Measurements from ENCODE around the gene RAB5IF.
"Not testable (repeated sequence)": the region's sequence is repeated elsewhere in the genome, so short reads cannot be mapped to it uniquely, and the experiment has no call there.

The RAB5IF gene, protein sequence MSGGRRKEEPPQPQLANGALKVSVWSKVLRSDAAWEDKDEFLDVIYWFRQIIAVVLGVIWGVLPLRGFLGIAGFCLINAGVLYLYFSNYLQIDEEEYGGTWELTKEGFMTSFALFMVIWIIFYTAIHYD

DNA sequence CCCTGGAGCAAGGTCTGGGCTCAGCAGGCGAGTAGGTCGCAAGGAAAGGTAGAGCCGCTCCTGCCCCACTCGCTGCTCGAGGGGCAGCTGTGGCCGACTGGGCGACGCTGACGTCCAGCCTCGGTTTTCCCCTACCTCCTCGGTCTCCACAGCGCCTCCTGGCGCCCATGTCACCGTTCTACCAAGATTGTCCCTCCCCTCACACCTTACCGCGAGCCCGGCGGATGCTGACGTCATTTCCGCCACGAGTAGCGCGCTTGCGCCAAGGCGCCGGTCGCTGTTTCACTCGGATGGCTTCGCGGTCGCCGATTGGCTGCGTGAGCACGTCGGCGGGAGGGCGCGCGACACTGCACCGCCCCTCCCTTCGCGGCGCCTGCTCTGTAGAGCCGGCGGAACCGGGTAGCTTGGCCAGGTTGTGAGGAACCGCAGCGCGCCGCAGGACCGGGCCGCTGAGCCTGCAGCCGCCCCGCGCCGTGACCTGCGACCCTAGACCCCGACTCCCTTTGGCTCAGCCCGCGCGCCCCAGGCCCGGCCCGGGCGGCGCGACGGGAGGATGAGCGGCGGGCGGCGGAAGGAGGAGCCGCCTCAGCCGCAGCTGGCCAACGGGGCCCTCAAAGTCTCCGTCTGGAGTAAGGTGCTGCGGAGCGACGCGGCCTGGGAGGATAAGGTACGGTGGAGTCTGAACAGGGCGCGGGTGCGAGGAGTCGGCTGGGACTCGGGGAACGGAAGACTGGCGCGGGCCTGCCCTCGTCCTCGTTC, at the start of gene RAB5IF:
Gene RAB5IF (plus strand): TSS at position 381 of the 759 bp plus-strand sequence. CDS start 173 bp downstream, at position 554.
- Mint-ChIP-seq H3K27me3 (no peaks in the 10 kb centered on the region), H3K36me3 (peaks cover 5% of the 10 kb centered on the region), H3K4me3 (peak within 1 kb of the TSS; percentile 98), H3K4me1 (peaks cover 24% of the 10 kb centered on the region), H3K27ac (peak within 1 kb of the TSS; percentile 99), H3K9me3 (no peaks in the 10 kb centered on the region)
- DNase-seq (ENCODE audit: low spot score in 2 of 2) (peak; percentile 96 to 99), ATAC-seq (ENCODE audit: low read depth) (peak; percentile 83)

DNA sequence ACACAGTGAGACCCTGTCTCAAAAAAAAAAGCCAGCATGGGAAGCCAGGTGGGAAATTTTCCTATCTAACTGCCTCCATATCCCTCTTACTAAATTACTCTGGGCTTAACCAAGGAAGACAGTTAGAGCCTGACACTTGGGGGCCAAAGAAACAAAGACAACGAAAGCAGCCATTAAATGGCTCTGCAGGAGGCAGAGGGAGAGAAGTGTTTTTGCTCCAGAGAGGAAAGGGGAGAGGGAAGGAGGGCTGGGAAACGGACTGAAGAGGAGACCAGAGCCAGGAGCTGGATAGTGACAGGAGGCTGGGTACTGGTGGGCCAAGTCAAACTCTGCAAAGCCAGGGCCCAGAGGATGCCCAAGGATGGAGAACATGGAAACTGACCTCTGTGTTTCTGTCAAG, 42.9 kb upstream of the RAB5IF start:
- ATAC-seq (ENCODE audit: low read depth) = no peak
- no peak overlapping the region for H3K27ac Mint-ChIP-seq
- peaks cover 7% of the 10 kb centered on the region for H3K36me3 Mint-ChIP-seq
- H3K4me3 Mint-ChIP-seq = no peak overlapping the region
- peaks cover 4% of the 10 kb centered on the region for H3K4me1 Mint-ChIP-seq
- no peaks in the 10 kb centered on the region for H3K27me3 Mint-ChIP-seq
- DNase-seq (ENCODE audit: low spot score in 2 of 2) = no peak
- H3K9me3 Mint-ChIP-seq = peaks cover 2% of the 10 kb centered on the region

DNA sequence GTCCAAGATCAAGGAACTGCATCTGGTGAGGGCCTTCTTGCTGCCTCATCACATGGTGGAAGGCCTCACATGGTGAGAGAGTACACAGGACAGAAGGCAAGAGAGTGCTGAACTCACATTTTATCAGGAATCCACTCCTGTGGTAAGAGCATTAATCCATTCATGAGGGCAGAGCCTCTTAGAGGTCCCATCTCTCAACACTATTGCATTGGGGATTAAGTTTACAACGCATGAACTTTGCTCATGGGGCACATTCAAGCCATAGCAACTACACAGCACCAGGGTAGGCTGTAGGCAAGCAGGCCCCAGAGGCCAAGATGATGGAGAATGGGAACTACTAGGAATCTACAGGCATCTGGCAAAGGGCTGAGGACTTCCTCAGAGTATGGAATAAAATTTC, 42.2 kb upstream of the RAB5IF start:
- H3K27me3 Mint-ChIP-seq = no peaks in the 10 kb centered on the region
- no peak overlapping the region for H3K27ac Mint-ChIP-seq
- no peak overlapping the region for H3K4me3 Mint-ChIP-seq
- H3K4me1 Mint-ChIP-seq = peaks cover 4% of the 10 kb centered on the region
- no peak for ATAC-seq (ENCODE audit: low read depth)
- H3K9me3 Mint-ChIP-seq = peaks cover 2% of the 10 kb centered on the region
- no peak for DNase-seq (ENCODE audit: low spot score in 2 of 2)
- peaks cover 7% of the 10 kb centered on the region for H3K36me3 Mint-ChIP-seq

DNA sequence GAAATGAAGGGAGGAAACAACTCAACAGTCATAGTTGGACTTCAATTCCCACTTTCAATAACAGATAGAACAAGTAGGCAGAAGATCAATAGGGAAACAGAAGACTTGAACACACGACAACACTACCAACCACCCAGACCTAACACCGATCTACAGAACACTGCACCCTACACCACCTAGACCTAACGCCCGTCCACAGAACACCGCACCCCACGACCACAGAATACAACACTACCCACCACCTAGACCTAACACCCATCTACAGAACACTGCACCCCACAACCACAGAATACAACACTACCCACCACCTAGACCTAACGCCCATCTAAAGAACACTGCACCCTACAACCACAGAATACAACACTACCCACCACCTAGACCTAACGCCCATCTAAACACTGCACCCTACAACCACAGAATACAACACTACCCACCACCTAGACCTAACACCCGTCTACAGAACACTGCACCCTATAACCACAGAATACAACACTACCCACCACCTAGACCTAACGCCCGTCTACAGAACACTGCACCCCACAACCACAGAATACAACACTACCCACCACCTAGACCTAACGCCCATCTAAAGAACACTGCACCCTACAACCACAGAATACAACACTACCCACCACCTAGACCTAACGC, 41.4 kb upstream of the RAB5IF start:
- not testable (repeated sequence) for ATAC-seq (ENCODE audit: low read depth); H3K9me3 Mint-ChIP-seq; H3K4me3 Mint-ChIP-seq; H3K27ac Mint-ChIP-seq; H3K27me3 Mint-ChIP-seq; DNase-seq (ENCODE audit: low spot score in 2 of 2); H3K4me1 Mint-ChIP-seq; H3K36me3 Mint-ChIP-seq

DNA sequence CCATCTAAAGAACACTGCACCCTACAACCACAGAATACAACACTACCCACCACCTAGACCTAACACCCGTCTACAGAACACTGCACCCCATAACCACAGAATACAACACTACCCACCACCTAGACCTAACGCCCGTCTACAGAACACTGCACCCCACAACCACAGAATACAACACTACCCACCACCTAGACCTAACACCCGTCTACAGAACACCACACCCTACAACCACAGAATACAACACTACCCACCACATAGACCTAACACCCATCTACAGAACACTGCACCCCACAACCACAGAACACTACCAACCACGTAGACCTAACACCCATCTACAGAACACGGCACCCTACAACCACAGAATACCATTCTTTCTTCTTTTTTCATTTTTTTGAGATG, 40.9 kb upstream of the RAB5IF start:
- not testable (repeated sequence) for H3K27ac Mint-ChIP-seq; ATAC-seq (ENCODE audit: low read depth); H3K4me3 Mint-ChIP-seq; H3K9me3 Mint-ChIP-seq; DNase-seq (ENCODE audit: low spot score in 2 of 2); H3K36me3 Mint-ChIP-seq; H3K4me1 Mint-ChIP-seq; H3K27me3 Mint-ChIP-seq

DNA sequence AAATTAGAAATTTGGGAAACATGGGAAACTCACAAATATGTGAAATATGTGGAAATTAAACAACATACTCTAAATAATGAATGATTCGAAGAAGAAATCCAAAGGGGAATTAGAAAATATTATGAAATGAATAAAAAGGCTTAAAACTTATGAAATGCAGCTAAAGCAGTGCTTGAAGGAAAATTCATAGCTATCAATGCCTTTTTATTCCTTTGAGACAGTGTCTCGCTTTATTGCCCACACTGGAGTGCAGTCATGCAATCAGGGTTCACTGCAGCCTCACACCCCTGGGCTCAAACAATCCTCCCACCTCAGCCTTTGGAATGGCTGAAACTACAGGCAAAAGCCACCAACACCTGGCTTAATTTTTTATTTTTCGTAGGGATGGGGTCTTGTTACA, 40.1 kb upstream of the RAB5IF start:
- Mint-ChIP-seq H3K27ac (no peak overlapping the region), H3K36me3 (peaks cover 7% of the 10 kb centered on the region), H3K4me1 (peaks cover 6% of the 10 kb centered on the region), H3K27me3 (no peaks in the 10 kb centered on the region), H3K4me3 (no peak overlapping the region), H3K9me3 (peaks cover 2% of the 10 kb centered on the region)
- DNase-seq (ENCODE audit: low spot score in 2 of 2) (no peak), ATAC-seq (ENCODE audit: low read depth) (no peak)

DNA sequence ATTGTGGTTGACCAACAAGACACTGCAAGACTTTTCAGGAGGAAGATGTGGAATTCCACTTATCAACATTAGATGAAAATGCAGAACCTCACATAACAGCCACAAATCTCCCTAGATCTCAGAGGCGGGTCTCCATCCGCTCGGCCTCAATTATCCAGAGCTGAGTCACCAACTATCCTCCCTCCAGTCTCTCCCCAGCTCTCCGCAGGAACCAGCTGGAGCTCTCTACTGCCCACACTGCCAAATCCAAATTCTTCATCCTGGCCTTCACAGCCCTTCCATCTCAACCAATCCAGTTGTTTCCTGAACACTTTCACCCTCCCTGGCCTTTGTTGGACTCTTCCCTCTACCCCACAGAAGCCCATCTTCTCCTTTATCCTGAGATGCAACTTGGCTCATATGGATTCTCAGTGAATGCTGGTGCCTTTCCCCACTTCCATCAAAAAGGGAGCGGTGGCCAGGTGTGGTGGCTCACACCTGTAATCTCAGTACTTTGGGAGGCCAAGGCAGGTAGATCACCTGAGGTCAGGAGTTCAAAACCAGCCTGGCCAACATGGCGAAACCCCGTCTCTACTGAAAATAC, 35.6 kb upstream of the RAB5IF start:
- H3K9me3 Mint-ChIP-seq = no peaks in the 10 kb centered on the region
- H3K4me1 Mint-ChIP-seq = peaks cover 14% of the 10 kb centered on the region
- ATAC-seq (ENCODE audit: low read depth) (no peak), DNase-seq (ENCODE audit: low spot score in 2 of 2) (no peak)
- no peaks in the 10 kb centered on the region for H3K36me3 Mint-ChIP-seq
- H3K4me3 Mint-ChIP-seq = no peak overlapping the region
- no peaks in the 10 kb centered on the region for H3K27me3 Mint-ChIP-seq
- H3K27ac Mint-ChIP-seq = peak overlapping the region; percentile 2

DNA sequence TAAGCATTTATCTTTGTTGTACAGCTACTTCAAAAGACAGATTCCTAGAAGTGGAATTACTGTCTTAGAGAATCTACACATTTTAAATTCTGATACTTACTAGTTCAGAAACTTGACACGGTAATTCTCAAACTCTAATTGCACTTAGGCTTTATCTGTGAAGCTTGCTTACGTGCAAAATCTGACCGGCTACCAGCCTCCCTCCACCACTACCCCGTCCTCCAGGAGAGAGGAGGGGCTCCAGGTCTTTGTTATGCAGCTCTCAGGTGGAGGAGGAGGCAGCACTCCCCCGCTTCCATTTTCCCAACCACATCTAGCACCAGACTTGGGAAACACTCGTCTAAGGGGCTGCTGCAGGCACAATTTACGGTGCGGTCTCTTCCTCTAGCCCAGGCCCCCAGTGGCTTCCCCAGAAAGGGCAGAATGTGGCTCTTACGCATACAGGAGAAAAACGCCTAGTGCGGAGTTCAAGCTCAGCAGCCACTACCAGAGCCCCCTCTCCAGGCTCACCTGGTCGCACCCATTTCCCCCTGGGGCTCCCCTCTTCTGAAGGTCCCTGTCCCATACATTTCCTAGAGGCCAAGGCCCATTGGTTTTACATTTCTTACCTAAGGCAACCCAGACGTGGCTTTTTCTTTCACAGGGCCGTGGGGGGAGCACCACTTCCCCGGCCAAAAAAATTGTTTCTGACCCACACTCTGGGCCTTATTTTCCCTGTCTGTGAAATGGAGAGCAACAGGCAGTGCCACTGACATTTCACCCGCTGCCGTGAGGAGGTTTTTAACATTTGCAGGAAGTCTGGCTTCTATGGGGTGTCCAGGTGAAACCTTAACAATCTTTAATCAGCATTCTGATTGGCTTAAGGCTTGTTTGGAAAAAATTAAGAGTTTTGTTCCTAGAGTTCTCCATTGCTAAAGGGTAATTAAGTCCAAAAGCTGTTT, 33.7 kb upstream of the RAB5IF start:
- peaks cover 28% of the 10 kb centered on the region for H3K4me1 Mint-ChIP-seq
- peak overlapping the region; percentile 90 for H3K27ac Mint-ChIP-seq
- H3K4me3 Mint-ChIP-seq = peak overlapping the region; percentile 90
- H3K36me3 Mint-ChIP-seq = no peaks in the 10 kb centered on the region
- H3K9me3 Mint-ChIP-seq = no peaks in the 10 kb centered on the region
- ATAC-seq (ENCODE audit: low read depth) = no peak
- no peaks in the 10 kb centered on the region for H3K27me3 Mint-ChIP-seq
- no peak for DNase-seq (ENCODE audit: low spot score in 2 of 2)

DNA sequence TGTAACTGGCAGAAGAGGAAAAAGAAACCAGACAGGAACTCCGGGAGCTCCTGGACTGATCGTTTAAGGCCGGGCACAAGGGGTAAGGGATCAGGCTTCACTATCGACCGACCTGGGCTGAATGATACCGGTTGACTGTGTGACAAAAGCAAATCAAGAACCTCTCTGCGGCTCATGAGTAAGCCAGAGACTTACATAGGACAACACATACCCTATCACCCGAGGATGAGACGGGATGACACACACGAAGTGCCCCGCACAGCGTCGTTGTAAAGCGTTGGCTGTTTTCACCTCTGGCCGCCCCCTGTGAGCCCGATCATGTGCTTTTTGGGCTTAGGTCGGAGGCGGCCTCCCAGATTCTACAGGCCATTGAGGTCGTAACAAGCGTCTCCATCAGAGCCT, 32.9 kb upstream of the RAB5IF start:
- DNase-seq (ENCODE audit: low spot score in 2 of 2) = no peak
- H3K36me3 Mint-ChIP-seq = no peaks in the 10 kb centered on the region
- peak; percentile 38 for ATAC-seq (ENCODE audit: low read depth)
- H3K27me3 Mint-ChIP-seq = no peaks in the 10 kb centered on the region
- peaks cover 28% of the 10 kb centered on the region for H3K4me1 Mint-ChIP-seq
- peak overlapping the region; percentile 90 for H3K4me3 Mint-ChIP-seq
- peak overlapping the region; percentile 90 for H3K27ac Mint-ChIP-seq
- H3K9me3 Mint-ChIP-seq = no peaks in the 10 kb centered on the region

DNA sequence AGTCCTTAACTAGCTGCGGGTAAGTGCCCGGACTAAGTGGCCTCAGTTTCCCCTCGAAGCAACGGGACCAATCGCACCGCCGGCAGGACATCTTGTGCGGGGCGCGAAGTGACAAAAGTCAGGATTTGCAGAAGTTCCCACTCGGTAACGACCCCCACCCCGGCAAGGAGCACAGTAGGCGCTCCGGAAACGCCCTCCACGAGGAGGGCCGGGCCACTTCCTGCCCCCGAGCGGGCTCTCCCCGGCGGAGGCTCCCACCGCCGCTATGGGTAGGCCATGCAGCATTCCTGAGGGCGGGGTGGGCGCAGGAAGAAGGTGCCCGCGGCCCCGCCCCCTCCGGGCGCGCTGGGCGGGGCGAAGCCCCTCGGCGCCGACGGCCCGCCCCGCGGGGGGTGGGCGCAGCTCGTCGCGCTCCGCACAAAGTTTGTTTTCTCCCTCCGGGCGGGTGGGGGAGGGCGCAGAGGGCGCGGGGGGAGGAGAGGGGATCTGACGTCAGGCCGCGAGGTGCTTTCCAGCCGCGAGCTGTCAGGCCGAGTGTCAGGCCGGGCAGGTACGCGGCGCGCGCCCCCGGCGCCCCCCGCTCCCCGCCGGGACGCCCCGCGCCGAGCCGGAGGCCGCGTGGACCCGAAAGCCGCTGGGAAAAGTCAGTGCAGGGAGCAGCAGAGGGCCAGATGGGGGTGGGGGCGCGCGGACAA, 32.3 kb upstream of the RAB5IF start, which contains the start of gene TGIF2:
Gene TGIF2 (plus strand): TSS at position 495 of the 695 bp plus-strand sequence. CDS start 5,178 bp downstream, outside the sequence.
- DNase-seq (ENCODE audit: low spot score in 2 of 2) (peak; percentile 85 to 86), ATAC-seq (ENCODE audit: low read depth) (peak; percentile 72)
- H3K27ac Mint-ChIP-seq = peak within 1 kb of the TSS; percentile 90
- H3K4me3 Mint-ChIP-seq = peak within 1 kb of the TSS; percentile 90
- no peaks in the 10 kb centered on the region for H3K27me3 Mint-ChIP-seq
- no peaks in the 10 kb centered on the region for H3K36me3 Mint-ChIP-seq
- no peaks in the 10 kb centered on the region for H3K9me3 Mint-ChIP-seq
- H3K4me1 Mint-ChIP-seq = peaks cover 28% of the 10 kb centered on the region

DNA sequence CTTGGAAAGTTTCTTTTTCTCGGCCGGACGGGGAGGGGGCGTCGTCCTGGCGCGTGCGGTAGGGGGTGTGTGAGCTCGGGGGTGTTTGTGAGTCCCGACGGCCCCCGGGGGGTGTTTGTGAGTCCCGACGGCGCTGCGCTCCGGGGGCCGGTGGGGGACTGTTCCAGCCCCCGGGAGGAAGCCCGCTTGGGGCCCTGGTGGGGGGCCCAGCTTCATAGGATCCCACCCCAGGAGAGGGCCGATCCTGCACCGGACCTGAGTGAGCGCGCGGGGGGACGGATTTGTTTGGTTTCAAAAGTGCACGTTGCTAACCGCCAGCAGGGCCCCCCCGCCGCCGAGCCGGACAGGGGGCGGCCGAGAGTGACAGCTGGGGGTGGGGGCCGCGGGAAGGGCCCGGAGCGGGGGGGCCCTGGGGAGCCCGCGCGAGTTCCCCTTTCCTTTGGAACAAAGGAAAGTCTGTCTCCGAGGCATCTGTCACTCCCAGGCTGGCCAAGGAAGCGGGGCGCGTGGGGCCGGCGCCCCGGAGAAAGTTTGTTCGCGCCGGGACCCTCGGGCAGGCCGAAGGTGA, 31.7 kb upstream of the RAB5IF start:
- Mint-ChIP-seq H3K4me1 (peaks cover 28% of the 10 kb centered on the region), H3K36me3 (no peaks in the 10 kb centered on the region), H3K4me3 (peak overlapping the region; percentile 86), H3K27ac (peak overlapping the region; percentile 90), H3K9me3 (no peaks in the 10 kb centered on the region), H3K27me3 (no peaks in the 10 kb centered on the region)
- DNase-seq (ENCODE audit: low spot score in 2 of 2) = peak; percentile 63 to 69
- peak; percentile 18 for ATAC-seq (ENCODE audit: low read depth)

DNA sequence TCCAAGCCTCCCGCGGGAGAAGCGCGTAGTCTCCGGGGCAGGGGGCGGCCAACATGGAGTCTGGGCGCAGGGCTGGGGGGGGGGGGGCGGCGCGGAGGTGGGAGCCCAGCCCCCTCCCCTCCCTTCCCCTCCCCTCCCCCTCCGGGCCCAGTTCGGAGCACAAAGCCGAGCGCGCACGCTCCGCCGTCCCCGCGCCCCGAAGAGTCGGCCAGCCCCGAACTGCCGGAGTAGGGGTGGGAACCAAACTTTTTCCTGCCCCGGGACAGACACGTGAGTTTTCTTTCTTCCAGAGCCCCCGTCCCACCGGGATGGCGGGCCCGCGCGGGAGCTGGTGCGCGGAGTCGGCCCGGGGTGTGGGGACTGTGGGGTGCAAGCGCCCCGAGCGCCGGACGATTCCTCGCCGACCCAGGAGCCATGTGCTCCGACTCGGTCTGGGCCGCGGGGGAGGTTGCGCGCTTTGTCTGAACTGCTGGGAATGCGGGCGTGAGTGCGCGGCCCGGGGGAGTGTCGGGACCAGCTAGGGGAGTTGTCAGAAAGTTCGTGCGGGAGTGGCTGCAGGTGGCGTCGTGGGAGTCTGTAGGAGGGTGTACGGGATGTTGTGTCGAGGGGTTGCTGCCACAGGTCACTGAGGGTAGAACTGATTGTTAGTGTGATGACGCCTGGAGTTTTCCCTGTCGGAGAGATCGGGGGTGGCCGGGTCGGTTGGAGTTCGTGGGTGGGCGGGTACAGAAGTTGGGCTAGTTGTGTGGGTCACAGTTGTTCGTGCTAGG, 31.0 kb upstream of the RAB5IF start:
- ATAC-seq (ENCODE audit: low read depth) = peak; percentile 18
- H3K9me3 Mint-ChIP-seq = no peaks in the 10 kb centered on the region

More for the DNA sequence above, 31.0 kb upstream of the RAB5IF start:
- H3K4me1 Mint-ChIP-seq = peaks cover 28% of the 10 kb centered on the region
- H3K27ac Mint-ChIP-seq = peak overlapping the region; percentile 90
- H3K4me3 Mint-ChIP-seq = peak overlapping the region; percentile 86
- peak; percentile 41 to 51 for DNase-seq (ENCODE audit: low spot score in 2 of 2)
- no peaks in the 10 kb centered on the region for H3K36me3 Mint-ChIP-seq
- H3K27me3 Mint-ChIP-seq = no peaks in the 10 kb centered on the region
